ENCODE data around the gene PKLR.
"Not testable (repeated sequence)": the region's sequence is repeated elsewhere in the genome, so short reads cannot be mapped to it uniquely, and the experiment has no call there.

Gene PKLR

GRCh38 chr1:155297384-155297783 lies 3.9 kb downstream of the PKLR start:
- Histone ChIP-seq H3K9me3 (ENCODE audit: control insufficient read depth, insufficient read depth, low read depth, low read length) (no peaks in the 10 kb centered on the region), H3K27ac (ENCODE audit: low read depth, low read length) (no peak overlapping the region), H3K27me3 (ENCODE audit: control insufficient read depth, insufficient read depth, low read length) (peaks cover 47% of the 10 kb centered on the region), H3K36me3 (ENCODE audit: control insufficient read depth, insufficient read depth, low read length) (no peaks in the 10 kb centered on the region), H3K9ac (ENCODE audit: low read length) (no peak overlapping the region), H3K4me3 (ENCODE audit: low read depth, low read length) (no peak overlapping the region), H3K4me1 (ENCODE audit: control insufficient read depth, insufficient read depth, low read length) (0 out of 2 replicates have a peak, but pooled peaks cover 9% of the 10 kb centered on the region)

GRCh38 chr1:155296661-155297060 lies 4.6 kb downstream of the PKLR start:
- Histone ChIP-seq H3K36me3 (ENCODE audit: control insufficient read depth, insufficient read depth, low read length) (no peaks in the 10 kb centered on the region), H3K9me3 (ENCODE audit: control insufficient read depth, insufficient read depth, low read depth, low read length) (no peaks in the 10 kb centered on the region), H3K27ac (ENCODE audit: low read depth, low read length) (no peak overlapping the region), H3K9ac (ENCODE audit: low read length) (no peak overlapping the region), H3K4me3 (ENCODE audit: low read depth, low read length) (no peak overlapping the region), H3K27me3 (ENCODE audit: control insufficient read depth, insufficient read depth, low read length) (peaks cover 47% of the 10 kb centered on the region), H3K4me1 (ENCODE audit: control insufficient read depth, insufficient read depth, low read length) (0 out of 2 replicates have a peak, but pooled peaks cover 9% of the 10 kb centered on the region)

GRCh38 chr1:155295942-155296267 lies 5.3 kb downstream of the PKLR start:
- no peaks in the 10 kb centered on the region for H3K36me3 ChIP-seq (ENCODE audit: control insufficient read depth, insufficient read depth, low read length)

GRCh38 chr1:155295183-155295941 lies 5.9 kb downstream of the PKLR start:
- 0 out of 2 replicates have a peak, but pooled peaks cover 9% of the 10 kb centered on the region for H3K4me1 ChIP-seq (ENCODE audit: control insufficient read depth, insufficient read depth, low read length)
- peak overlapping the region; percentile 80 for H3K4me3 ChIP-seq (ENCODE audit: low read depth, low read length)
- peaks cover 47% of the 10 kb centered on the region for H3K27me3 ChIP-seq (ENCODE audit: control insufficient read depth, insufficient read depth, low read length)
- no peaks in the 10 kb centered on the region for H3K36me3 ChIP-seq (ENCODE audit: control insufficient read depth, insufficient read depth, low read length)
- H3K27ac ChIP-seq (ENCODE audit: low read depth, low read length): no peak overlapping the region
- H3K9me3 ChIP-seq (ENCODE audit: control insufficient read depth, insufficient read depth, low read depth, low read length): no peaks in the 10 kb centered on the region
- H3K9ac ChIP-seq (ENCODE audit: low read length): peak overlapping the region; percentile 10

More at GRCh38 chr1:155295942-155296267, 5.3 kb downstream of the PKLR start:
- H3K4me3 ChIP-seq (ENCODE audit: low read depth, low read length): peak overlapping the region; percentile 80
- peak overlapping the region; percentile 9 for H3K9ac ChIP-seq (ENCODE audit: low read length)
- H3K27ac ChIP-seq (ENCODE audit: low read depth, low read length): no peak overlapping the region
- peaks cover 47% of the 10 kb centered on the region for H3K27me3 ChIP-seq (ENCODE audit: control insufficient read depth, insufficient read depth, low read length)
- H3K4me1 ChIP-seq (ENCODE audit: control insufficient read depth, insufficient read depth, low read length): 0 out of 2 replicates have a peak, but pooled peaks cover 9% of the 10 kb centered on the region
- H3K9me3 ChIP-seq (ENCODE audit: control insufficient read depth, insufficient read depth, low read depth, low read length): no peaks in the 10 kb centered on the region

GRCh38 chr1:155294520-155295182 lies 6.6 kb downstream of the PKLR start:
- H3K27me3 ChIP-seq (ENCODE audit: control insufficient read depth, insufficient read depth, low read length): peaks cover 47% of the 10 kb centered on the region
- 0 out of 2 replicates have a peak, but pooled peaks cover 9% of the 10 kb centered on the region for H3K4me1 ChIP-seq (ENCODE audit: control insufficient read depth, insufficient read depth, low read length)
- H3K36me3 ChIP-seq (ENCODE audit: control insufficient read depth, insufficient read depth, low read length): no peaks in the 10 kb centered on the region
- H3K9me3 ChIP-seq (ENCODE audit: control insufficient read depth, insufficient read depth, low read depth, low read length): no peaks in the 10 kb centered on the region
- peak overlapping the region; percentile 10 for H3K9ac ChIP-seq (ENCODE audit: low read length)
- H3K27ac ChIP-seq (ENCODE audit: low read depth, low read length): no peak overlapping the region
- H3K4me3 ChIP-seq (ENCODE audit: low read depth, low read length): peak overlapping the region; percentile 80

GRCh38 chr1:155293086-155293749 lies 8.0 kb downstream of the PKLR start:
- Histone ChIP-seq H3K4me3 (ENCODE audit: low read depth, low read length) (no peak overlapping the region), H3K36me3 (ENCODE audit: control insufficient read depth, insufficient read depth, low read length) (no peaks in the 10 kb centered on the region), H3K9me3 (ENCODE audit: control insufficient read depth, insufficient read depth, low read depth, low read length) (no peaks in the 10 kb centered on the region), H3K27ac (ENCODE audit: low read depth, low read length) (no peak overlapping the region), H3K27me3 (ENCODE audit: control insufficient read depth, insufficient read depth, low read length) (peaks cover 47% of the 10 kb centered on the region), H3K4me1 (ENCODE audit: control insufficient read depth, insufficient read depth, low read length) (0 out of 2 replicates have a peak, but pooled peaks cover 9% of the 10 kb centered on the region), H3K9ac (ENCODE audit: low read length) (no peak overlapping the region)

- not testable (repeated sequence) for H3K27ac ChIP-seq (ENCODE audit: low read depth, low read length); H3K4me3 ChIP-seq (ENCODE audit: low read depth, low read length); H3K4me1 ChIP-seq (ENCODE audit: control insufficient read depth, insufficient read depth, low read length); H3K36me3 ChIP-seq (ENCODE audit: control insufficient read depth, insufficient read depth, low read length); H3K9me3 ChIP-seq (ENCODE audit: control insufficient read depth, insufficient read depth, low read depth, low read length); H3K9ac ChIP-seq (ENCODE audit: low read length)
- peaks cover 35% of the 10 kb centered on the region for H3K27me3 ChIP-seq (ENCODE audit: control insufficient read depth, insufficient read depth, low read length)
Observed at GRCh38 chr1:155291006-155291405, 10.2 kb downstream of the PKLR start.

GRCh38 chr1:155287987-155288543 lies 13.2 kb downstream of the PKLR start:
- Histone ChIP-seq H3K4me1 (ENCODE audit: control insufficient read depth, insufficient read depth, low read length) (no peaks in the 10 kb centered on the region), H3K9me3 (ENCODE audit: control insufficient read depth, insufficient read depth, low read depth, low read length) (no peaks in the 10 kb centered on the region), H3K9ac (ENCODE audit: low read length) (no peak overlapping the region), H3K36me3 (ENCODE audit: control insufficient read depth, insufficient read depth, low read length) (no peaks in the 10 kb centered on the region), H3K27me3 (ENCODE audit: control insufficient read depth, insufficient read depth, low read length) (peaks cover 6% of the 10 kb centered on the region), H3K4me3 (ENCODE audit: low read depth, low read length) (no peak overlapping the region), H3K27ac (ENCODE audit: low read depth, low read length) (no peak overlapping the region)

GRCh38 chr1:155286544-155286943 lies 14.7 kb downstream of the PKLR start:
- no peaks in the 10 kb centered on the region for H3K4me1 ChIP-seq (ENCODE audit: control insufficient read depth, insufficient read depth, low read length)
- H3K27me3 ChIP-seq (ENCODE audit: control insufficient read depth, insufficient read depth, low read length): no peaks in the 10 kb centered on the region
- H3K4me3 ChIP-seq (ENCODE audit: low read depth, low read length): no peak overlapping the region
- H3K9ac ChIP-seq (ENCODE audit: low read length): no peak overlapping the region
- no peaks in the 10 kb centered on the region; the same call in 1 of the 2 replicates for H3K36me3 ChIP-seq (ENCODE audit: control insufficient read depth, insufficient read depth, low read length)
- H3K27ac ChIP-seq (ENCODE audit: low read depth, low read length): no peak overlapping the region
- H3K9me3 ChIP-seq (ENCODE audit: control insufficient read depth, insufficient read depth, low read depth, low read length): no peaks in the 10 kb centered on the region

GRCh38 chr1:155285631-155286044 lies 15.6 kb downstream of the PKLR start:
- H3K9me3 ChIP-seq (ENCODE audit: control insufficient read depth, insufficient read depth, low read depth, low read length): no peaks in the 10 kb centered on the region
- no peaks in the 10 kb centered on the region; the same call in 1 of the 2 replicates for H3K36me3 ChIP-seq (ENCODE audit: control insufficient read depth, insufficient read depth, low read length)
- H3K27me3 ChIP-seq (ENCODE audit: control insufficient read depth, insufficient read depth, low read length): no peaks in the 10 kb centered on the region
- H3K27ac ChIP-seq (ENCODE audit: low read depth, low read length): no peak overlapping the region
- H3K4me1 ChIP-seq (ENCODE audit: control insufficient read depth, insufficient read depth, low read length): no peaks in the 10 kb centered on the region
- H3K9ac ChIP-seq (ENCODE audit: low read length): no peak overlapping the region
- no peak overlapping the region for H3K4me3 ChIP-seq (ENCODE audit: low read depth, low read length)

All from HUES6 (cell line).